Activated naive CD8-positive, alpha-beta T cell (primary cell): Measurements from ENCODE around the gene PEA15.
A peak's percentile ranks its signal among the peaks of the same experiment; 100 is the strongest.

Experiments used
- H3K27ac Mint-ChIP-seq: one replicate; pipeline ENCODE4 v1.8.0; 2021; ENCODE audit warnings: mixed read lengths
- H3K27me3 Mint-ChIP-seq: one replicate; pipeline ENCODE4 v1.8.0; 2021; ENCODE audit warnings: mixed read lengths
- H3K36me3 Mint-ChIP-seq: one replicate; pipeline ENCODE4 v1.8.0; 2021; ENCODE audit warnings: mixed read lengths
- H3K4me1 Mint-ChIP-seq: one replicate; pipeline ENCODE4 v1.8.0; 2021; ENCODE audit warnings: low read depth, mixed read lengths
- H3K4me3 Mint-ChIP-seq: one replicate; pipeline ENCODE4 v1.8.0; 2021; ENCODE audit warnings: mild to moderate bottlenecking, mixed read lengths
- H3K9me3 Mint-ChIP-seq: one replicate; pipeline ENCODE4 v1.8.0; 2021; ENCODE audit warnings: low read depth, mixed read lengths

The PEA15 gene

DNA sequence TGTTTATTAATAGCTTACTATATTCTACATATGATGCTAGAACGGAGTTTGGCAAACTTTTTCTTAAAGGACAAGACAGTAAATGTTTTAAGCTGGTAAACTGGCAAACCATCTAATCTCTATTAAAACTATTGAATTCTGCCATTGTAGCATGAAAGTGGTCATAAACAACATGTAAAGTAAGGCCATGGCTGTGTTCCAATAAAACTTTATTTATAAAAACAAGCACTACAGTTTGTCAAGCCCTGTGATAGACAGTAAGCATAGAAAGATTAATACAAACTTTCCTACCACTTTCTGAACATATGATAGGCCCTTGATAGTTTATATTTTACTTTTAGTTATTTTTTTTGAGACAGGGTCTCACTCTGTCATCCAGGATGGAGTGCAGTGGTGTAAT is 22.4 kb downstream of the PEA15 start:
- no peaks in the 10 kb centered on the region for H3K4me1 Mint-ChIP-seq
- H3K4me3 Mint-ChIP-seq = no peak overlapping the region
- H3K27me3 Mint-ChIP-seq = no peaks in the 10 kb centered on the region
- no peak overlapping the region for H3K27ac Mint-ChIP-seq
- H3K36me3 Mint-ChIP-seq = peaks cover 12% of the 10 kb centered on the region
- no peaks in the 10 kb centered on the region for H3K9me3 Mint-ChIP-seq

DNA sequence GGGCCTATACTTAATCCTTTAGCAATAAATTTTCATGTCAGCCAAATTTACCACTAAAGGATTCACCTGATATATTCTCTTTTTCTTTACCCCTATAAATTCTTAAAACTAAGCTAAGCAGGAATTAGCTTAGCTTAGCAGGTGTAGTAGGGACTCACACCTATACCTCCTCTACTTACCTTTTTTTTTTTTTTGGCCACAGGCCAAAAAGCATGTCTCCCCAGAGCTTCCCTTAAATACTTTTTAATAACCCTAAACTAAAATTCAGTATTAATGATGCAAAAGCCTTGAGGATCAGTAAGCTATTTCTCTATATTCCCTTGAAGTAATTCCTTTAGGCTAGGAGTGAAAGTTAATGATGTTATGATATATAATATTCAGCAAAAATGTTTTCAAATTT is 23.2 kb downstream of the PEA15 start:
- peaks cover 12% of the 10 kb centered on the region for H3K36me3 Mint-ChIP-seq
- H3K27me3 Mint-ChIP-seq = no peaks in the 10 kb centered on the region
- no peaks in the 10 kb centered on the region for H3K9me3 Mint-ChIP-seq
- peak overlapping the region; percentile 10 for H3K27ac Mint-ChIP-seq
- peaks cover 7% of the 10 kb centered on the region for H3K4me1 Mint-ChIP-seq
- H3K4me3 Mint-ChIP-seq = no peak overlapping the region

DNA sequence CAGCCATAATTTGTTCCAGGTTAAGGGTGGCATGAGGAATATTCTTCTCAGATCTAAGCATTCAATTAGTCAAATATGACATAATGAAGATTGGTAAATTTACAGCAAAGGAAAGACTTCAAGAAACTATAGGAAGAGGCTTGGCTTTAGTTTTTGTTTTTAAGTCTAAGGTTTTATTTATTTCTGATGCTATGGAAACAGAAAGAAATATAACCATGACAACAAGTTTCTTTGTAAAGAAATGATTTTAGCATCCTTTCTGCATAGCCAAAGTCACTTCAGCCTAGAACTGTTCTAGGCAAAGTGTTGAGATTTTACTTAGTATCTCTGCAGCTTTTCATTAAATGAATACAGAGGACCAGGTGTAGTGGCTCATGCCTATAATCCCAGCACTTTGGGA is 27.7 kb downstream of the PEA15 start:
- H3K27me3 Mint-ChIP-seq = no peaks in the 10 kb centered on the region
- H3K9me3 Mint-ChIP-seq = no peaks in the 10 kb centered on the region
- H3K4me3 Mint-ChIP-seq = no peak overlapping the region
- H3K27ac Mint-ChIP-seq = no peak overlapping the region
- H3K36me3 Mint-ChIP-seq = peaks cover 16% of the 10 kb centered on the region
- H3K4me1 Mint-ChIP-seq = peaks cover 18% of the 10 kb centered on the region

DNA sequence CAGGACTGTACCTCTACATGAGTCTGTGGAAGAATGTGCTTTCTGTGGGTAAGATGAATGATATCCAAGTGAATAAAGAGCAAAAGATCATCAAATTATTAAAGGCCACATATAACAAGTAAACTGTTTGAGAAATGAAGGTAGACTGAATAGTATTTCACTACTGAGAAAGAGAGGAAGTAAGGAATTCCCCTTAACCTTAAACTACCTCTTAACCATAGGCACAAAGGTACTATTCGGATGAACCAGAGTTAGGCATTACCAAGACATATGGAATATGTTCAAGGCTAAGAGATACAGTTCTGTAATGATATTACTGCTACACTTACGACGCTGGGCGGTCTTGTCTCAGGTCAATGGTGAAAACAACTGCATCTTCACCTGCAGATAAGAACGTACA is 31.6 kb downstream of the PEA15 start:
- Mint-ChIP-seq H3K27me3 (no peaks in the 10 kb centered on the region), H3K9me3 (no peaks in the 10 kb centered on the region), H3K36me3 (peaks cover 17% of the 10 kb centered on the region), H3K4me1 (peaks cover 18% of the 10 kb centered on the region), H3K4me3 (no peak overlapping the region), H3K27ac (no peak overlapping the region)

DNA sequence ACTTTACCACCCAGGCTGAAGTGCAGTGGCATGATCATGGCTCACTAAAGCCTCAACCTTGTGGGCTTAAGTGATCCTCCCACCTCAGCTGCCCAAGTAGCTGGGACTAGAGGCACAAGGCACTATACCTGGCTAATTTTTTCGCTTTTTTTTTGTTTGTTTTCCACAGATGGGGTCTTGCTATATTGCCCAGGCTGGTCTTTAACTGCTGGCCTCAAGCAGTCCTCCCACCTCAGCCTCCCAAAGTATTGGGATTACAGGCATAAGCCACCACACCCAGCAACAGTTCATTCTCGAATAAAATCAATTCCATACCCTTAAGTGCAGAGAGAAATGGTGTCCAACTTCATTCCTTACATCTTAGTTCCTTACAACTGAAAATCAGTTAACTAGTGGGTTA is 32.4 kb downstream of the PEA15 start:
- peaks cover 21% of the 10 kb centered on the region for H3K4me1 Mint-ChIP-seq
- H3K27me3 Mint-ChIP-seq = no peaks in the 10 kb centered on the region
- H3K9me3 Mint-ChIP-seq = no peaks in the 10 kb centered on the region
- no peak overlapping the region for H3K27ac Mint-ChIP-seq
- no peak overlapping the region for H3K4me3 Mint-ChIP-seq
- peaks cover 17% of the 10 kb centered on the region for H3K36me3 Mint-ChIP-seq

DNA sequence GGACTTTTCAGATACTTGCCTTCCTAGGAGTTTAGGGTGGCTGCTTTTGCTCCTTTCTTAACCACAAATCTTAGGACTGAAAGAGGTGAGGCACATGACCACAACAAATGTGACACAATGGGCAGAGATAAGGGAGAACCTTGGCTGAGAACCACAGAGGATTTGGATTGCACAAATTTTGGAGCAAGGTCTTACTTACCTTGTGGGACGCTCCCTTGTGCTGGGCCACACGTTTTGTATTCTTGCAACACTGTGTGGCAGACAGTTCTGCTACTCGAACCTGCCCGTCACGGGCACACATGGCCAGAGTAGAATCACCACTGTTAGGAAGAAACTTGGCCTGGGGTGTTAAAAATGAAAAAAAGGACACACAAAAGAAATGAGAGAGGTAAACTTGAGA is 33.2 kb downstream of the PEA15 start:
- Mint-ChIP-seq H3K27me3 (no peaks in the 10 kb centered on the region), H3K36me3 (peaks cover 19% of the 10 kb centered on the region), H3K4me3 (no peak overlapping the region), H3K27ac (no peak overlapping the region), H3K4me1 (peaks cover 14% of the 10 kb centered on the region), H3K9me3 (no peaks in the 10 kb centered on the region)

DNA sequence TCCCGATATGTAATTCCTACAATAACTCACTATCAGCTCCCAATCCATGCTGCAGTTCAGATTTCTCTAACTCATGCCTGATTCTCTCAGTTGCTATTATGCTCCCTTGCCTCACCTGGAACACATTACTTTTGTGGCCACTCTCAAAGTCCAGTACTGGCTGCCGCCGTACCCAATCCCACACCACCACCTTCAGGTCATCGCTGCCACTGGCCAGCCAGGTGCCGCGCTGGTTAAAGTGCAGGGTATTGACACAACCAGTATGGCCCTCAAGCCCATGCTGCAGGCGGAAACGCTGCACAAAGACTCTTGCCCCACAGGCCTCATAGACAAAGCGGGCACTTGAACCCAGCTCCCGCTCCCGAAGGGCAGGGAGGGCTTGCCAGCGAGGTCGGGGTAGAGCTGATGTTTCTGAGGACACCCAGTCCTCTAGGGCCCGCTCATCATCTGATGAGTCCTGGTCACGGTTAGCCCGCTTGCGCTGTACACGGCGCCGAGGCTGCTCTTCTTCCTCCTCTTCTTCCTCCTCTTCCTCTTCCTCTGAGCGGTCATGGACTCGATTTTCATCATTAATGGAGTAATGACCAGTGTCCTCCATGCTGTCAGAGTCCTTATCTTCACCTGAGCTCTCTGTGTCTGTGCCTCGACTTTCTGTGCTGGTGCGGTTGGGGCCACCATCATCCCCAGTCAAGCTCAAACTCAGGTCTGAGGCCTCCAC is 34.6 kb downstream of the PEA15 start:
- no peak overlapping the region for H3K4me3 Mint-ChIP-seq
- H3K27me3 Mint-ChIP-seq = no peaks in the 10 kb centered on the region
- H3K27ac Mint-ChIP-seq = no peak overlapping the region
- H3K36me3 Mint-ChIP-seq = peaks cover 17% of the 10 kb centered on the region
- peaks cover 5% of the 10 kb centered on the region for H3K4me1 Mint-ChIP-seq
- no peaks in the 10 kb centered on the region for H3K9me3 Mint-ChIP-seq

DNA sequence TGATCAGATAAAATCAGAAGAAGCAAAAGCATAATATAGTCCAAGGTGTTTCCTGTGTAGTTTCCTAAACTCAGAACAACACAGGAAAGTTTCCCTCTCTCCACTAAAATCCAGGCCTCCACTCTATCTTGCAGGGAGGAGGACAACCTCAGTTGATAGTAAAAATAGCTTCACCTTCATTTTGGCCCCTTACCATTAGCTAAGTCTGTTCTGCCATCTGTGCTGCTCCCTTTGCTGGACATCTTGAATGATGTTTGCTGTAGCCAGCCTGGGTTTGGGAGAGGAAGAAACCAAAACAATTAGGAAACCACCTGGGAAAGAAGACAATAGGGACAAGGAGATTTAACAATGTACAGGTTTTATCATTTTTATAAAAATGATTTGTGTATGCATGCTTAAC is 38.6 kb downstream of the PEA15 start:
- H3K36me3 Mint-ChIP-seq = peaks cover 8% of the 10 kb centered on the region
- H3K27me3 Mint-ChIP-seq = no peaks in the 10 kb centered on the region
- no peak overlapping the region for H3K27ac Mint-ChIP-seq
- H3K4me1 Mint-ChIP-seq = peaks cover 18% of the 10 kb centered on the region
- no peak overlapping the region for H3K4me3 Mint-ChIP-seq
- no peaks in the 10 kb centered on the region for H3K9me3 Mint-ChIP-seq

DNA sequence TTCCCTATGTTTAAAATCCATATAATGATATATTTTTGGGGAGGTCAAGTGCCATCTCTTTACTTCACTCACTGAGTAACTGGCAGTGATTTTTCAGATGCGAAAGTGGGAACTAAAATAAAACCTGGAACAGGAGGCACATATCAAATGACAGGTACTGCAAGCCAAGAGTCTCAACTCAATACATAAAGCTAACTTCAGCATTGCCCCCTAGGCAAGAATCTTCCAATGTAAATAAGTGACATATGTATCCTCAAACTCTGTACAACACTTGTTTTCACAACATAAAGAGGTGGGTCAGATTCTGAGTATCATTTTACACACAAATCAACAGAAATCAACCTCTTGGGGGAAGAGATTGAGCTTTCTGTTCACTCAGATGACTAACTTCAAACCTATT is 39.0 kb downstream of the PEA15 start:
- Mint-ChIP-seq H3K27ac (no peak overlapping the region), H3K27me3 (no peaks in the 10 kb centered on the region), H3K36me3 (peaks cover 8% of the 10 kb centered on the region), H3K4me1 (peaks cover 18% of the 10 kb centered on the region), H3K4me3 (no peak overlapping the region), H3K9me3 (no peaks in the 10 kb centered on the region)

DNA sequence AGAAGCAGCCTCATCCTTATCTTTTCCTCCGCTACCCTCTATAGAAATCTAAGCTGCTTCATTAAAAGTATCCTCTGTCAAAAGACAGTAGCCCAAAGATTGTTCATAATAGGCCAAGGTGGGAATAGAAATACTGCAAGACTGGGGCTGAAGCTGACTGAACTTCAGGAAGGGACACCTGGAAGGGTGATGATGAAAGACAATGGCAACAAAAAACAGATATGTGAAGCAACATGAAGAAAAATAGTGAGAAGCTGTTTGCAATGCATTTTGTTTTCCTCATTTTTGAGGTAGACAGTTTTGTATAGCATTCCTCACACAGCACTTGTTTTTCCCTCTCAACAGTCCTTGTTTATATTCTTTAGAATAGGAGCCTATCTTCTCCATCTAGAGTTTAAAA is 40.2 kb downstream of the PEA15 start:
- H3K27ac Mint-ChIP-seq = no peak overlapping the region
- no peaks in the 10 kb centered on the region for H3K27me3 Mint-ChIP-seq
- H3K4me3 Mint-ChIP-seq = no peak overlapping the region
- peaks cover 22% of the 10 kb centered on the region for H3K4me1 Mint-ChIP-seq
- H3K36me3 Mint-ChIP-seq = peaks cover 3% of the 10 kb centered on the region
- H3K9me3 Mint-ChIP-seq = no peaks in the 10 kb centered on the region

DNA sequence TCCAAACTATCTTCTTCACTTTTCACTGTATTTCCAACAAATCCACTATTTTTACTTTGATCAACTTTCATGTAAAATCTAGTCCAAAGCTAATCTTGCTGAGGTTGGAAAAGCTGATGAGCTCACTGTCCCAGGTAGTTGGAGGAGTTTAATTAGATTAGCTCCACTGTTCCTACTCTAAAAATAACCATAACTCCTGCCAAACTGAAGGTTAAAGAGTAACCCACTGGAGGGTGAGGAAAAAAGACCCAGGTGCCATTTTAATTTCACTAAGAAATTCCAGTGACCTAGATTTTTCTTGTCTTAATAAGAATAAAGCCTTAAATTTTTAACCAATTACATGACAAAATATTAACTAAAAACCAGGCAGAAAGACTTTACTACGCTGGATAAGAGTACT is 41.9 kb downstream of the PEA15 start:
- H3K4me1 Mint-ChIP-seq = peaks cover 26% of the 10 kb centered on the region
- H3K36me3 Mint-ChIP-seq = peaks cover 2% of the 10 kb centered on the region
- H3K27ac Mint-ChIP-seq = no peak overlapping the region
- H3K4me3 Mint-ChIP-seq = no peak overlapping the region
- no peaks in the 10 kb centered on the region for H3K27me3 Mint-ChIP-seq
- H3K9me3 Mint-ChIP-seq = no peaks in the 10 kb centered on the region

DNA sequence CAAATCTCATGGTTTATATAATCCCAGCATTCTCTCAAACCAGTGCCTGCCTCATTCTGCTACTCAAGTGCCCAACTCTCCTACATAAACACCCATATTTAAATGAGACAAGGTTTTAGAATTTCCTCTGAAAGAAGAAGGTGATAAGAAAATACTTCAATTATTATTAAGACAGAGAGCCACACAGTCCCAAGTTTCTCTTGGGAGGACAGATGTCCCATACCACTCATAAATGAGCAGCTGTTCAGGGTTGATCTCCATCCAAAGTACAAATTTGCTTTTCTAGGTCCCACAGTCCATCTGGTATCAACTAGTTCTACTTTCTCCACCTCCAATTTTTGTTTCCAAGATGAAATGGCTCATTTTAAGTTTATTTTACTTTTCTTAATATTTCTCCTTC is 45.8 kb downstream of the PEA15 start:
- no peaks in the 10 kb centered on the region for H3K36me3 Mint-ChIP-seq

DNA sequence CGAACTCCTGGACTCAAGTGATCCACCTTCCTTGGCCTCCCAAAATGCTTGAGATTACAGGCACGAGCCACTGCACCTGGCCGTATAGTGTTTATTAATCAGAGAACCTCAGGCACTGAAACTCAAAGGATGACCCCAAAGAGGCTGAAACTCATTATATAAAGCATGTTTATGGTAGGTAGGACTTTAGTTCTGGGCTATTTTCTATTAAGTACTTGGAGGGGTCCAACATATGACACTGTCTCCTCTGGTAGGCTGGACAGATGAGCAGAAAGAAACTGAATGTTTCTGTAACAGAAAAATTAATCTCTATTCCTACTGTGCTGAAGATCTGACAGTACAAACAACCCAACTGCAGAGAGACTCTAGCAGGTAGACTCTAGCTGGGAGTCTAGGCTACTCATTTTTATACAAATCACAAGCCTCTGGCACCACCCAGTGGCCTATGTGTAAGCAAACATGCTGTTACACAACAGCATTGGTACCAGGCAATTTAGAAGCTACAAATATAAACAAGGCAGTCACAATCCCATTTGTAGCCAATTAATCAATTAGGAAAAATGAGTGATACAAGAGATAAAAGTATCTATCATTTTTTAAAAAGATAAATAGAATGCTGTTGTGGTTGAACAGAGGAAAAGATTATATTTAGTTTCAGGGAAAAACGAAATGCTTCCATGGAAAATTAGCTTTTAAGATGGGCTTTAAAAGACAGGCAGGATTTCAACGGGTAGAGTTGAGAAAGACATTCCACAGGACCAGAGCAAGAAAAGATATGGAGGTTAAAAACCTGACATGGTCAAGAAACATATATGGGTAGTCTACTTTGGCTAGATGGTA is 46.7 kb downstream of the PEA15 start:
- H3K4me3 Mint-ChIP-seq = no peak overlapping the region
- no peaks in the 10 kb centered on the region for H3K36me3 Mint-ChIP-seq
- no peak overlapping the region for H3K27ac Mint-ChIP-seq
- no peaks in the 10 kb centered on the region for H3K27me3 Mint-ChIP-seq
- H3K9me3 Mint-ChIP-seq = no peaks in the 10 kb centered on the region
- peaks cover 20% of the 10 kb centered on the region for H3K4me1 Mint-ChIP-seq

More for the DNA sequence above, 45.8 kb downstream of the PEA15 start:
- Mint-ChIP-seq H3K27me3 (no peaks in the 10 kb centered on the region), H3K9me3 (no peaks in the 10 kb centered on the region), H3K4me3 (no peak overlapping the region), H3K27ac (peak overlapping the region; percentile 7), H3K4me1 (peaks cover 16% of the 10 kb centered on the region)

DNA sequence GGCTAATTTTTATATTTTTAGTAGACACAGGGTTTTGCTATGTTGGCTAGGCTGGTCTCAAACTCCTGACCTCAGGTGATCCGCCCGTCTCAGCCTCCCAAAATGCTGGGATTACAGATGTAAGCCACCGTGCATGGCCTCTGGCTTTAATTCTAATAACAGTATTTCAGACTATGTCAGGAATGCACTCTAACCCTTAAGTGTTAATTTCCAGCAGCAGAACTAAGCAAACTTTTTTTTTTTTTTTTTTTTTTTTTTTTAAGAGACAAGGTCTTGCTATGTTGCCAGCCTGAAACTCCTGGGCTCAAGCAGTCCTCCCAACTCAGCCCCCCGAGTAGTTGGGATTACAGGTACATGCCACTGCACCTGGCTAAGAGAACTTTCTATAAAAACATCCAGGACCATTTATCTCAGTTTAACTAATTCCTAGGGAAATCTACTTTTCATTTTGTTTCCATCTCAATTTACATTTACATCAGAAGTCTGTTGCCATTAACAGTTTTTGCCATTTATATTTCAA is 50.7 kb downstream of the PEA15 start:
- H3K9me3 Mint-ChIP-seq = no peaks in the 10 kb centered on the region
- no peaks in the 10 kb centered on the region for H3K27me3 Mint-ChIP-seq
- H3K36me3 Mint-ChIP-seq = peaks cover 8% of the 10 kb centered on the region
- H3K27ac Mint-ChIP-seq = peak overlapping the region; percentile 16
- H3K4me1 Mint-ChIP-seq = peaks cover 42% of the 10 kb centered on the region
- H3K4me3 Mint-ChIP-seq = no peak overlapping the region

DNA sequence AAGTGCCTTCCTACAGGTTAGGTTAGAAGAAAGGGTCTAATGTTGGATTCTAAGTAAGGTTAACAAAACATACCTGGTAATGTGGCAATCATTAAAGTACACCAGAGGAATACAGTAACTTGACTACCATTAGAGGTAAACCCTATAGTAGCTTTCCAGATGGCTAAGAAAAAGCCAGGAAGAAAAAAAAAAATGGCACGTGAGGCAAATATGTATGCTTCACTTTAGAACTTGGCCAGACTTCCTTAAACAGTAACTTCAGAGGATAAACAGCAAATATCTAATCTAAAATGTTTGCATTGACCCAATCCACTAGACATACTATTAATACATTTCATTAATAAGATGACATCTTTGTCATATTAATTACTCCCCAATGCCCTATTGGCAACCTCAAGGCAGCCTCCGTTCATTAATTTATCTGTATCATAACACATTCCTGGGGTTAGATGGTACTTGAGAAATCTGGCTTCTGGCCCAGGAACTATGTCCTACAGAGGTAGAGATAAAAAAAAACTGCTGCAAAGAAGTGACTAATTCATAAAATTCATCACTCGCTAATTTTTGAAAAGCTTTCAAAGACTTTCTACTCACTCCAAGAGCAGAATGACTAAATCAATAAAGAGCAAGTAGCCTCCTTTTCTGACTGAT is 51.3 kb downstream of the PEA15 start:
- Mint-ChIP-seq H3K4me1 (peaks cover 47% of the 10 kb centered on the region), H3K27me3 (no peaks in the 10 kb centered on the region), H3K9me3 (no peaks in the 10 kb centered on the region), H3K27ac (no peak overlapping the region), H3K4me3 (no peak overlapping the region), H3K36me3 (peaks cover 9% of the 10 kb centered on the region)
